HG03442 (cell line): ENCODE measurements around the gene CRADD.

Source experiments
- ATAC-seq: cut with Tn5 transposase; IDR thresholded peaks from one replicate; pipeline ENCODE4 v1.9.1; 2021; ENCODE audit warnings: mild to moderate bottlenecking, moderate library complexity; ENCODE audit not compliant: unreplicated experiment

The CRADD gene

GRCh38 chr12:93831374-93831773, 154.2 kb downstream of the CRADD start:
- ATAC-seq = no peak

DNA sequence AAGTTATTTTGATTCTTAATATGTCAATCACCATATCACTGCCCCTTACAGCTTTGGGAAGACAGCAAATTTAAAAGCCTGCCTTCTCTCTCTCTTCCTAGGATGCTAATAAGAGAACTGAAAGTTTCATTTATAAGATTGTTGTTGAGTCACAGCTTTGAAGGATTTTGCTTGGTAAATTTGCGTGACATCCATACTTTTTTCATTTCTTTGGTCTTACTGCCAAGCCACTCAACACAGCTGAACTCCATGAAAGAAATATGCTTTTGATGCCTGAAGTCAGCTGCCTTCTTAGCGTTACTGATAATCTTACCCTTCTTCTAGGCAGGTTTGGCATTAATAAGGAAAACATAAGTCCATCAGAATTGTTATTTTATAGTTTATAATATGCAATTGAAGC, 155.0 kb downstream of the CRADD start:
- ATAC-seq = no peak

DNA sequence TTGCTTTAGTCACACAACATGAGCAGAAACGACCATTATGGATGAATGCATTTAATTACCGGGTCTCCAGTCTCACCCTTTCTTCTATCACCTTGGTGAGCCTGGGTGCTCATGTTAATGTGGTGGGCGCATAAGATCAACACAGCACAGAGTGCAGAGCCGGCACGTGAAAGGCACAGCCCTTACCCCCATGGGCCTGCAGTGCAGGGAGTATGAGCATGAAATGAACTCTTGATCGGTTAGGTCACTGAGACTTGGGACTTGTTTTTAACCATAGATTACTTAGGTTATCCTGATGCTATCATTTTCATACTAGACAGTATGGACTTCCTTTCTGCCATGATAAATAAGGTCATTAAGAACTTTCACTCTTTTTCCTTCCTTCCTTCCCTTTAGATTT, 156.8 kb downstream of the CRADD start:
- ATAC-seq = no peak

- no peak for ATAC-seq
These were observed 159.6 kb downstream of the CRADD start for GRCh38 chr12:93836620-93837260.

DNA sequence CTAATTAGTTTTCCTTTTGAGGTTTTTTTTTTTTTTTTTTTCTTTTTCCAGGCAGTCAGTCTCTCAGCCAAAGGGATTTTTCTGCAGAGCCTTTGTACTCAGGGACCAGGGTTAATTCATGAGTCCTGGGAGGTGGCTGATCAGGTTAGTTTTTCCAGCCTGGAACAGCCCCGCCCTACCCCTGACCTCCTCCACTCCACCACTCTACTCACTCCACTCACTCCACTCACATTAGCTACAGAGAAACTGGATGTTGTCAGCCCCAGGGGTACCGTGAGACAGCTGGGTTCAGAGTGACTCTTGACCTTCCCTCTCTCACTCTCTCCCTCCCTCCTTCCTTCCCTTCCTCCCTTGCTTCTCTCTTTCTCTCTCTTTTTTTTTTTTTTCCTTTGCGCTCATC, 161.0 kb downstream of the CRADD start:
- ATAC-seq = no peak

DNA sequence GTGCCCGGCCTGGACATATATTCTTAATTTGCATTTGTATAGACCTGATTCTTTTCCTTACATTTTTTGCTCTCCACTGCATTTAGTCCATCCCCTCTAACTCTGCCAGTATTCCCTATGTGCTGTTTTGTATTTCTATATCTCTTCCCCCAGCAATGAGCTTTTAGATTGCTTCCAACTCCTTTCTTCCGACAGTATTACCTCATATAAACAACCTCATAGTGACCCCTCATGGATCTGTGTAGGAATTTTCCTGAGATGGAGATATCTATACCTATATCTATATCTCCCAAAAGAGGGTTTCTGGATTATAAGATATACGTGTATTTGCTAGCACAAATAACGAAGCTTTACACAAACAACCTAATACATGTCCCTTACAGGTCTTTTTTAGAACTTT, 161.9 kb downstream of the CRADD start:
- ATAC-seq = no peak

- ATAC-seq = no peak
These were observed 164.5 kb downstream of the CRADD start for GRCh38 chr12:93841671-93842070.

DNA sequence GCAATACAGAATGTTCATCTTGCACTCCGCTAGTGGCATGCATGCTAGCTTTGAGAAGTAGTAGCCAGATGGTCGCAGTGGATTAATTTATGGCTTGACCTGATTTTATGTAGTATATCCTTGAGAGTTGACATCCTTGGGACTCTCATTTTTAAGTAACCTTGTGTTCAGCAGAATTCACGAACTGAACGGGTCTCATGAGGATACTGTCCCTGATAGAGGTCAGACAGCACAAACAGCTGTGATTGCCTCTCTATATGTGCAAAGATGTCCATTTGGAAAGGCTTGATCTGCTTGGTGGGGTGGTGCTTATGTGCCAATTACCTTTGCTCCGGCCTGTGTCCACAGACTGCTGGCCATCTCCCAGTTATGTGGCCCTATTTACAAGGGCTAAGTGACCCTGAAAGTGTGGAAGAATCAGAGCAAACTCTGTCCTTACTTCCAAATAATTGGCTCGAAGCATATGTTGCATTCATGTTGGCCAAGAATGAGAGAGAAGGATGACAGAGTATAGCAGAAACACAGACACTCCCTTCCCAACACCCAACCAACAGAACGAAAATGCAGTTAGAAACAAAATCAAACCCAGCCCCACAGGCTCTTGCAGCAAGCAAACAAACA, 167.1 kb downstream of the CRADD start:
- ATAC-seq = no peak

DNA sequence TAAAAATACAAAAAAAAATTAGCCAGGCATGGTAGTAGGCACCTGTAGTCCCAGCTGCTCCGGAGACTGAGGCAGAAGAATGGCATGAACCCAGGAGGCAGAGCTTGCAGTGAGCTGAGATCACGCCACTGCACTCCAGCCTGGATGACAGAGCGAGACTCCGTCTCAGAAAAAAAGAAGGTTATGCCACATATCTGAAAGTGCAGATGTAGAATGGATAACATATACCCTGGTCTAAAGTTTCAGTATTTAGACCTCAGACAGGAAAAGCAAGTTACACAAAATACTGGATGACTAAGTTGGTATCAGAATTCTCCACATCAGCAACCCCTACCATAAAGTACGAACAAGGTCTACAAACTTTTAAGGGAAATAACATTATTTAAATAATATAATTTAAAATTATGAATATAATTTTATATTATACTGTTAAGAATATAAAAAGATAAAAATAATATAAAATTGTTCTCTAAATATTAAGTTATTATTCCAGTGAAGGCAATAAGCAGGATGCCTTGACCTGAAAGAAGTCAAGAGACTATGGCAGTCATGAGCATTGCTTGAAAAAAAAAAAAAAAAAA, 169.9 kb downstream of the CRADD start:
- ATAC-seq = no peak

DNA sequence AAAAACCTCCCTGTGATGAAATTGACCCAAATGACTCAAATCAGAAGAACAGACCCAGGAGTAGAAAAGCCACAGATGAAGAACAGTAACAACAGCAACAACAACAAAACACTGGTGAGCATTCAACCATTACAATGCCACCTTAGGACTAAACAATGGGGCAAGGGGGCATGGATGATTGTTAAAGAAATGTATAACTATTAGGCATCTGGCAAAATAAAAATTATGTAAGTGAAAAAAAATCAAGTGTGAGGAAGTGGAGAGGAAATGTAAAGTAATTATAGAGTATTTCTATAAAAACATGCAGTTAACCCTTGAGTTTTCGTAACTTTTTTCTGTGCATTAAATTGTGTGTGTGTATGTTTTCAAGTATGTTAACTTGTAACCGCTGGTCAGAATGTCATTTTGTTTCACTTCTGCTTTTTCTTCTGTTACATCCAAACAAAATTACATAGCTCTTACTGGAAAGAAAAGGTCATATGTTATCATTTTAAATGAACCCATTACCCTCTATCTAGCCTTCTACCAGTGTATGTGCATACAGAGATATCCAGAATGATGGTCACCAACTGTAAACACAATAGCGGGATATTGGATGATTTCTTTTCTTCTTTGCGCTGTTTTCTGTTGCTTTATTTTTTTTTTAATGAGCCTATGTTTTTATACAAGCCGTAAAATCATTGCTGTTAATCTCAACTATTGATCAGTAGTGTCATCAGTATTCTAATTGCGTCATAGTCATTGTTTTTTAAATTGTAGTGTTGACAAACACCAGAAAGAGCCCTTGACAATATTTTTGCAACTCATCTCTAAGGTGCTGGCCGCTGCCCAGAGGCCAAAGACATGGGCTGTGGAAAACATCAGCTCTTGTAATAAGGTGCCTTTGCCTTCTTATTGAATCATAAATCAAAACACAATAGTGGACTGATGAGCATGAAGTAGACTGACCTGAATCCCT, 170.6 kb downstream of the CRADD start:
- ATAC-seq = peak; percentile 83

DNA sequence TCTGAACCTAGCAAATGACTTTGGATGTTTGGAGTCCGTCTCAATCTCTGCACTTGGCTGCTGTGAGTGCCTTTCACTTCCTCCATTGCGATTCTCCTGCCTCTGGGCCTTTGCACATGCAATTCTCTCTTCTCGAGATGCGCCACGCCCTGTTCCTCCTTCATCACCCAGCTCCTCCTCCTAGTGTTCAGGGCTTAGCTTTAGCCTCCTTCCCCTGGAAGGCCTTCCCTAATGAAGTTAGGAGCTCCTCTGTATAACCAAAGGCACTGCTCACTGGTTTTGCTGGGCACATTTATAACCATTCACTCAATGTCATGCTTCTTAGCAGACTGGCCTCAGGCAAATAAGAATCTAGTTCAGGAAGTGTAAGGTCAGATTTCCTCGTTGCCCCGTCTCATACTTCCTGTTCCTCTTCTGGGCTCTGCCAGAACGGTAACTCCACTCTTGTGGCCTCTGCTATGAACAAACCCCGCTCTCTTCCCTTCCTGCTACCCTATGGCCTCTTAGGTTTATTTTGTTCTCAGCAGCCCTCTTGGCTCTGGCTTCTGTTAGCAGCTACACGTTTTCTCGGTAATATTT, 171.4 kb downstream of the CRADD start:
- no peak for ATAC-seq

DNA sequence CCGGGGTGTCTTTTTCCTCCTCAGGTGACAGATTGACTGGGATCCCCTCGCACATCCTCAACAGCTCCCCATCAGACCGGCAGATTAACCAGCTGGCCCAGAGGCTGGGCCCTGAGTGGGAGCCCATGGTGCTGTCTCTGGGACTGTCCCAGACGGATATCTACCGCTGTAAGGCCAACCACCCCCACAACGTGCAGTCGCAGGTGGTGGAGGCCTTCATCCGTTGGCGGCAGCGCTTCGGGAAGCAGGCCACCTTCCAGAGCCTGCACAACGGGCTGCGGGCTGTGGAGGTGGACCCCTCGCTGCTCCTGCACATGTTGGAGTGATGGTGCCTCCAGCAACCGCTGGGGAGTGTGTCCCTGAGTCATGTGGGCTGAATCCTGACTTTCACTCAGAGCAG, 172.8 kb downstream of the CRADD start:
- ATAC-seq = no peak

DNA sequence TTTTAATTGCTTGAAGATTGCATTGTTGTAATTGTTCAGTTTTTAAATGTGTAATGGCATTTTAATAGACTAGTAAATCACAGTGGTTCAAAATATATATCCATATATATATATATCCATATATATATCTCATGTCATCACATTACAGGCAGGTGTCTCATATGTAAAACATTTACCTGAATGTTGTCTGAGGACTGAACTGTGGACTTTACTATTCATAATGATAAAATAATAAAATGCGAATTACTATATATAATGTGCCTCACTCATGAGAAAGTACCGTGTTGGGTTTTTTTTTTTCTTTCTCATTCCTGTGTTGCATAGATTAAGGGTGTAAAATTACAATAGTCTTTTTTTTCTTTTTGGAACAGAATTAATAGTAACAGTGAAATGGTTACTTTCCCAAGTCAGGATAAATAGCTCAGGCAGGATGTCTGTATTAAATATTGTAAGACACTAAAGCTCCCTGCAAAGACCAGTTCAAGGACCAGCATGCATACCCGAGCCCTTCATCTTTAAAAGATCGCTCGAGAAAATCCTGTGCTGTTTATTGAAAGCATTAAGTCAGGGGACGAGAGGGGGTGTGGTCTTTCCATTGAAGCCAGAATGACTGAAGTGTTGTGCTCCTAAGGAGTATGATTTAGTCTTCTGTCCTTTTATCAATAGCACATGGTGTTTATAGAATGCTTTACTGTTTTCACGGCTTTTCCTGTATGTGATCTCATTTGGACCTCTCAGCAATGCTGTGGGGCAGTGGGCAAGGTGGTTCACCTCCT, 173.5 kb downstream of the CRADD start:
- no peak for ATAC-seq

GRCh38 chr12:93851257-93851671, 174.1 kb downstream of the CRADD start:
- peak; percentile 23 for ATAC-seq

- ATAC-seq = no peak
These were observed 175.0 kb downstream of the CRADD start for GRCh38 chr12:93852173-93852591.

- no peak for ATAC-seq
These were observed 176.7 kb downstream of the CRADD start for GRCh38 chr12:93853698-93854478.

DNA sequence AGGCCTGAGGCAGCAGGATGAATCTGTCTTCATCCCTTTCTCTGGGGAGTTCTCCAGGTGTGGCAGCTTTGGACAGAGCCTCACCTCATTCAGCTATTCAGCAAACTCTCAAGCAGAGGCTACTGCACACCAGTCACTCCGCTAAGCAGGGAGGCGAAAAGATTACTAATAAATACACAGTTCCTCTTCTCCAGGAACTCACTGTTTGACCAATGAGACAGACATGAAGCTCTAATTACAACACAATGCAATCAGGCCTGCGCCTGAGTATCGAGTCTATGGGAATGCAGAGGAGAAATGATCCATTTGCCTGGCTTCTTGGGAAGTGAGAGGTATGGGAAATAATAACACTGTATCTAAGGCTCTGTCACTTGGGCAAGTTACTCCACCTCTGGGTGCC, 178.1 kb downstream of the CRADD start:
- no peak for ATAC-seq

- ATAC-seq = no peak
These were observed 179.4 kb downstream of the CRADD start for GRCh38 chr12:93856611-93857010.

DNA sequence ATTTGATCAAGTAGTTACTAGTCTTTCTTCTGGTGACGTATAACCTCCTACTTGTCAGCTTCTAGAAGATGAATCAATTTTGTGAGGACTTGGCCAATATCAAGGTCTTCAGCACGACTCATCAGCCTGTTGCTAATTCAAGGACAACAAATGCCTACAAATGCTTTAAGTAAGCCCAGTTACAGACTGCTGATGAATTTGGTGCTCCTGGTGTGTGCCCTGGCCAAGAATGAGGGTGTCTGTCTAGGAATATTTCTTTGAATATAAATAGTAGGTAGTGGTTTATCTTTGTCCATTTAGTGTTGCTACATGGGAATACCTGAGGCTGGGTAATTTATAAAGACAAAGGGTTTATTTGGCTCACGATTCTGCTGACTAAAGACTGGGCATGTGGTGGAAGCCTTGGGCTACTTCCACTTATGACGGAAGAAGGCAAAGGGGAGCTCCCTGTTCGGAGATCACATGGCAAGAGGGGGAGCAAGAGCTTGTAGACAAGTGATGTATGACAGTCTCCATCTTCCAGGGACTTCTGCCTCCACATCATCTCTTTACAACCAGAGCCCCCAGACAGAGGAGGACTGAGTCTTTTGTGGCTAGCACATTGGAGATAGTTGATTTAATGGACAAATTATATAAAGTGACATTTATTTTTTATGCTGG, 180.2 kb downstream of the CRADD start:
- ATAC-seq = no peak
